NCI-H748 (cell line): Measurements from ENCODE around the gene NPR3.
"Not testable (repeated sequence)": the region's sequence is repeated elsewhere in the genome, so short reads cannot be mapped to it uniquely, and the experiment has no call there.

ENCODE experiments used
- DNase-seq: peaks from one replicate; lab custom pipeline; 2025; ENCODE audit not compliant: unreplicated experiment; lab: John Stamatoyannopoulos, UW

NPR3 gene

GRCh38 chr5:32760091-32760509 is 49.0 kb downstream of the NPR3 start:
- DNase-seq = no peak

GRCh38 chr5:32765266-32765665 is 54.1 kb downstream of the NPR3 start:
- no peak for DNase-seq

- DNase-seq = no peak
Observed at GRCh38 chr5:32767948-32768467, 56.9 kb downstream of the NPR3 start.

- DNase-seq = no peak
Observed at GRCh38 chr5:32769711-32770110, 58.6 kb downstream of the NPR3 start.

GRCh38 chr5:32770444-32770843 is 59.3 kb downstream of the NPR3 start:
- no peak for DNase-seq

- no peak for DNase-seq
Observed at GRCh38 chr5:32771037-32771436, 59.9 kb downstream of the NPR3 start.

GRCh38 chr5:32773944-32774343 is 62.8 kb downstream of the NPR3 start:
- no peak for DNase-seq

- no peak for DNase-seq
Observed at GRCh38 chr5:32776200-32776599, 65.1 kb downstream of the NPR3 start.

GRCh38 chr5:32777222-32777621 is 66.1 kb downstream of the NPR3 start:
- DNase-seq = no peak

- no peak for DNase-seq
Observed at GRCh38 chr5:32777733-32778132, 66.6 kb downstream of the NPR3 start.

GRCh38 chr5:32778403-32778802 is 67.3 kb downstream of the NPR3 start:
- no peak for DNase-seq

- no peak for DNase-seq
Observed at GRCh38 chr5:32779754-32780415, 68.8 kb downstream of the NPR3 start.

GRCh38 chr5:32780508-32780919 is 69.4 kb downstream of the NPR3 start:
- no peak for DNase-seq

GRCh38 chr5:32783661-32784060 is 72.5 kb downstream of the NPR3 start:
- DNase-seq = no peak

- no peak for DNase-seq
Observed at GRCh38 chr5:32785611-32786254, 74.6 kb downstream of the NPR3 start.

- no peak for DNase-seq
Observed at GRCh38 chr5:32786311-32786710, 75.2 kb downstream of the NPR3 start.

GRCh38 chr5:32790411-32790951 is 79.4 kb downstream of the NPR3 start:
- DNase-seq = no peak

GRCh38 chr5:32791536-32792243 is 80.6 kb downstream of the NPR3 start:
- DNase-seq = no peak

- DNase-seq = no peak
Observed at GRCh38 chr5:32794086-32794485, 83.0 kb downstream of the NPR3 start.

- no peak for DNase-seq
Observed at GRCh38 chr5:32802764-32803163, 91.6 kb downstream of the NPR3 start.

- DNase-seq = no peak
Observed at GRCh38 chr5:32803656-32804055, 92.5 kb downstream of the NPR3 start.

GRCh38 chr5:32805462-32805861 is 94.3 kb downstream of the NPR3 start:
- DNase-seq = not testable (repeated sequence)
